Neural cell (in vitro differentiated cells): ENCODE measurements around the gene CLSTN1. TPM values are rescaled to one million over a fixed set of nuclear protein-coding genes. Genes with fewer than 3 reads are reported as not detected.

Experiments used
- H2AFZ ChIP-seq: fragments of 200-600, 300-800 bp; sonication (generic), shearing (Covaris generic); 2 replicates; pipeline ENCODE4 v1.6.0; 2014; ENCODE audit warnings: low read depth, mild to moderate bottlenecking, antibody characterized with exemption, low read length, moderate library complexity
- H3F3A ChIP-seq: fragments of 200-600 bp; shearing (Covaris generic); 2 replicates; pipeline ENCODE4 v1.6.1; 2016; ENCODE audit warnings: mild to moderate bottlenecking, moderate library complexity, mixed read lengths, antibody characterized with exemption, low read length; ENCODE audit not compliant: insufficient read depth, poor library complexity, severe bottlenecking
- H3K27ac ChIP-seq: fragments of 200-600, 300-800 bp; sonication (generic), shearing (Covaris generic); 2 replicates; pipeline ENCODE4 v1.5.1; 2014; ENCODE audit warnings: mild to moderate bottlenecking, low read length, moderate library complexity
- H3K27me3 ChIP-seq: fragments of 300-800, 200-600 bp; sonication (generic), shearing (Covaris generic); 2 replicates; pipeline ENCODE4 v1.6.0; 2014; ENCODE audit warnings: mild to moderate bottlenecking, low read depth, low read length, moderate library complexity; ENCODE audit not compliant: insufficient read depth
- H3K36me3 ChIP-seq: fragments of 300-800, 200-600 bp; sonication (generic), shearing (Covaris generic); 2 replicates; pipeline ENCODE4 v1.5.1; 2014; ENCODE audit warnings: mild to moderate bottlenecking, antibody characterized with exemption, low read length, moderate library complexity; ENCODE audit not compliant: insufficient read depth
- H3K4me2 ChIP-seq: fragments of 300-800, 200-600 bp; sonication (generic), shearing (Covaris generic); 2 replicates; pipeline ENCODE4 v1.6.0; 2014; ENCODE audit warnings: mild to moderate bottlenecking, low read length
- H3K4me3 ChIP-seq: fragments of 300-800, 200-600 bp; sonication (generic), shearing (Covaris generic); 2 replicates; pipeline ENCODE4 v1.5.1; 2014; ENCODE audit warnings: mild to moderate bottlenecking, low read length, moderate library complexity
- H3K79me2 ChIP-seq: fragments of 200-600 bp; shearing (Covaris generic); replicated peaks from 2 replicates; pipeline ENCODE4 v1.6.0; 2014; ENCODE audit warnings: mild to moderate bottlenecking, low read length, moderate library complexity; ENCODE audit not compliant: insufficient read depth
- H3K9ac ChIP-seq: fragments of 300-800, 200-600 bp; sonication (generic), shearing (Covaris generic); 2 replicates; pipeline ENCODE4 v1.6.1; 2016; ENCODE audit warnings: mild to moderate bottlenecking, low read length, mixed read lengths
- H3K9me2 ChIP-seq: fragments of 200-600 bp; shearing (Covaris generic); 2 replicates; pipeline ENCODE4 v1.6.1; 2016; ENCODE audit warnings: mild to moderate bottlenecking, low read length, mixed read lengths; ENCODE audit not compliant: insufficient read depth
- H3K9me3 ChIP-seq: fragments of 200-600, 300-800 bp; sonication (generic), shearing (Covaris generic); 2 replicates; pipeline ENCODE4 v1.6.1; 2016; ENCODE audit warnings: mild to moderate bottlenecking, mixed run types, low read length, moderate library complexity, mixed read lengths
- H4K20me1 ChIP-seq: fragments of 200-600 bp; shearing (Covaris generic); 2 replicates; pipeline ENCODE4 v1.6.1; 2016; ENCODE audit warnings: mild to moderate bottlenecking, mixed run types; ENCODE audit not compliant: insufficient read depth
- EP300 ChIP-seq: fragments of 450-650 bp; conservative IDR thresholded peaks from 2 replicates; pipeline ENCODE4 v1.6.1; 2014; ENCODE audit warnings: antibody characterized with exemption, mild to moderate bottlenecking, moderate library complexity; ENCODE audit not compliant: poor library complexity, severe bottlenecking
- EZH2 ChIP-seq: fragments of 200-600, 300-800 bp; shearing (Covaris generic), sonication (generic); IDR thresholded peaks from 2 replicates; pipeline ENCODE4 v1.6.1; 2014; ENCODE audit warnings: antibody characterized with exemption, low read length, borderline replicate concordance, mild to moderate bottlenecking; ENCODE audit not compliant: insufficient read depth, poor library complexity, severe bottlenecking
- MXI1 ChIP-seq: fragments of 450-650 bp; conservative IDR thresholded peaks from 2 replicates; pipeline ENCODE4 v1.6.1; 2014; ENCODE audit warnings: antibody characterized with exemption, mild to moderate bottlenecking; ENCODE audit not compliant: poor library complexity, severe bottlenecking
- POLR2AphosphoS5 ChIP-seq: IDR thresholded peaks from 2 replicates; pipeline ENCODE4 v1.6.1; 2012
- RAD21 ChIP-seq: fragments of 450-650 bp; conservative IDR thresholded peaks from 2 replicates; pipeline ENCODE4 v1.6.1; 2014; ENCODE audit warnings: antibody characterized with exemption, mild to moderate bottlenecking, moderate library complexity
- SMC3 ChIP-seq: fragments of 450-650 bp; conservative IDR thresholded peaks from 2 replicates; pipeline ENCODE4 v1.6.1; 2014; ENCODE audit warnings: antibody characterized with exemption, mild to moderate bottlenecking, moderate library complexity; ENCODE audit not compliant: poor library complexity
- TAF1 ChIP-seq: IDR thresholded peaks from 2 replicates; pipeline ENCODE4 v1.6.1; 2012; ENCODE audit warnings: low read depth
- polyA plus RNA-seq: library from polyadenylated mRNA; depleted of rRNA; stranded (reverse); fragments of >200 nt; gene quantifications from 2 replicates; pipeline ENCODE4 v1.2.3, GENCODE V29; 2014
- TF ChIP-seq, protein P1 (sequence below): IDR thresholded peaks from 2 replicates; pipeline ENCODE4 v1.6.1; 2012; ENCODE audit warnings: borderline replicate concordance
- TF ChIP-seq, protein P2 (sequence below): fragments of 450-650 bp; IDR thresholded peaks from 2 replicates; pipeline ENCODE4 v1.5.1; 2014; ENCODE audit warnings: antibody characterized with exemption, mild to moderate bottlenecking, moderate library complexity; ENCODE audit not compliant: poor library complexity, severe bottlenecking

Gene CLSTN1
- polyA plus RNA-seq, 1 donor from 2014 or later, result 77.2 TPM

DNA sequence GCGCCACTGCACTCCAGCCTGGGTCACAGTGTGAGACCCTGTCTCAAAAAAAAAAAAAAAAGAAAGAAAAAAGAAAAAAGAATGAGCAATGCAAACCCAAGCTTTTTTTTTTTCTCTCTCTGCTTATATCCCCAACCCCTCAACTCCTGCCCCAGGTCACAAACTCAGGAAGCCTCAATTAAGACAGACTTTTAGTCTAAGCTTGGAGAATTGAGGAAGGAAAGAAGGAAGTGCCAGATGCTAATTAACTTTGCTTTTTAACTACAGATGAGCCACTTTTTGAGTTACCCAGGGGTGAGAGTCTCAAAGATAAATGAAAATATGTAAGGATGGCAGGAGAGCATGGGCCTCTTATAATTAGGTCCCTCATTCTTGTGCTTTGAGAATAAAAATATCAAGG is 139.0 kb downstream of the CLSTN1 start:
- Histone ChIP-seq H3K27me3 (peaks cover 24% of the 10 kb centered on the region), H3K4me2 (no peak overlapping the region), H3K9me3 (no peaks in the 10 kb centered on the region), H4K20me1 (no peaks in the 10 kb centered on the region), H3K36me3 (no peaks in the 10 kb centered on the region), H2AFZ (no peak overlapping the region), H3K9ac (no peak overlapping the region), H3K27ac (no peak overlapping the region), H3K79me2 (no peaks in the 10 kb centered on the region), H3K9me2 (no peaks in the 10 kb centered on the region), H3K4me3 (no peak overlapping the region), H3F3A (no peaks in the 10 kb centered on the region)
- TF ChIP-seq RAD21 (no peak), EZH2 (no peak), POLR2AphosphoS5 (no peak), MXI1 (no peak), SMC3 (no peak), TAF1 (no peak), EP300 (no peak)
- TF ChIP-seq, protein P1, sequence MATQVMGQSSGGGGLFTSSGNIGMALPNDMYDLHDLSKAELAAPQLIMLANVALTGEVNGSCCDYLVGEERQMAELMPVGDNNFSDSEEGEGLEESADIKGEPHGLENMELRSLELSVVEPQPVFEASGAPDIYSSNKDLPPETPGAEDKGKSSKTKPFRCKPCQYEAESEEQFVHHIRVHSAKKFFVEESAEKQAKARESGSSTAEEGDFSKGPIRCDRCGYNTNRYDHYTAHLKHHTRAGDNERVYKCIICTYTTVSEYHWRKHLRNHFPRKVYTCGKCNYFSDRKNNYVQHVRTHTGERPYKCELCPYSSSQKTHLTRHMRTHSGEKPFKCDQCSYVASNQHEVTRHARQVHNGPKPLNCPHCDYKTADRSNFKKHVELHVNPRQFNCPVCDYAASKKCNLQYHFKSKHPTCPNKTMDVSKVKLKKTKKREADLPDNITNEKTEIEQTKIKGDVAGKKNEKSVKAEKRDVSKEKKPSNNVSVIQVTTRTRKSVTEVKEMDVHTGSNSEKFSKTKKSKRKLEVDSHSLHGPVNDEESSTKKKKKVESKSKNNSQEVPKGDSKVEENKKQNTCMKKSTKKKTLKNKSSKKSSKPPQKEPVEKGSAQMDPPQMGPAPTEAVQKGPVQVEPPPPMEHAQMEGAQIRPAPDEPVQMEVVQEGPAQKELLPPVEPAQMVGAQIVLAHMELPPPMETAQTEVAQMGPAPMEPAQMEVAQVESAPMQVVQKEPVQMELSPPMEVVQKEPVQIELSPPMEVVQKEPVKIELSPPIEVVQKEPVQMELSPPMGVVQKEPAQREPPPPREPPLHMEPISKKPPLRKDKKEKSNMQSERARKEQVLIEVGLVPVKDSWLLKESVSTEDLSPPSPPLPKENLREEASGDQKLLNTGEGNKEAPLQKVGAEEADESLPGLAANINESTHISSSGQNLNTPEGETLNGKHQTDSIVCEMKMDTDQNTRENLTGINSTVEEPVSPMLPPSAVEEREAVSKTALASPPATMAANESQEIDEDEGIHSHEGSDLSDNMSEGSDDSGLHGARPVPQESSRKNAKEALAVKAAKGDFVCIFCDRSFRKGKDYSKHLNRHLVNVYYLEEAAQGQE, result no peak
- TF ChIP-seq, protein P2, sequence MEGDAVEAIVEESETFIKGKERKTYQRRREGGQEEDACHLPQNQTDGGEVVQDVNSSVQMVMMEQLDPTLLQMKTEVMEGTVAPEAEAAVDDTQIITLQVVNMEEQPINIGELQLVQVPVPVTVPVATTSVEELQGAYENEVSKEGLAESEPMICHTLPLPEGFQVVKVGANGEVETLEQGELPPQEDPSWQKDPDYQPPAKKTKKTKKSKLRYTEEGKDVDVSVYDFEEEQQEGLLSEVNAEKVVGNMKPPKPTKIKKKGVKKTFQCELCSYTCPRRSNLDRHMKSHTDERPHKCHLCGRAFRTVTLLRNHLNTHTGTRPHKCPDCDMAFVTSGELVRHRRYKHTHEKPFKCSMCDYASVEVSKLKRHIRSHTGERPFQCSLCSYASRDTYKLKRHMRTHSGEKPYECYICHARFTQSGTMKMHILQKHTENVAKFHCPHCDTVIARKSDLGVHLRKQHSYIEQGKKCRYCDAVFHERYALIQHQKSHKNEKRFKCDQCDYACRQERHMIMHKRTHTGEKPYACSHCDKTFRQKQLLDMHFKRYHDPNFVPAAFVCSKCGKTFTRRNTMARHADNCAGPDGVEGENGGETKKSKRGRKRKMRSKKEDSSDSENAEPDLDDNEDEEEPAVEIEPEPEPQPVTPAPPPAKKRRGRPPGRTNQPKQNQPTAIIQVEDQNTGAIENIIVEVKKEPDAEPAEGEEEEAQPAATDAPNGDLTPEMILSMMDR, result no peak

DNA sequence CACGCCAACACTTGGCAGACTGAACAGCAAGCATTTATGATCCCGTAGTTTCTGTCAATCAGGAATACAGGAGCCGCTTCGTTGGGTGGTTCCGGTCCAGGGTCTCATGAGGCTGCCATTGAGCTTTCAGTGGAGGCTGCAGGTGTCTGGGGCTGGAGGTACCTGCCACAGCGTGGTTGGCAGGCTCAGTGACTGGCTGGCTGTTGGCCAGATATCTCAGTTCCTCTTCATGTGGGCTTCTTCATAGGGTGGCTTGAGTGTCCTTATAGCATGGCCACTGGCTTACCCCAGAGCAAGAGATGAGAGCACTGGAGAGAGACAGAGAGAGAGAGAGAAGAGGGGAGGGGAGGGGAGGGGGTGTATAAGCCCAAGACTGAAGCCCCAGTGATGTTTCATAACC is 142.9 kb downstream of the CLSTN1 start:
- TF ChIP-seq EZH2 (no peak), MXI1 (no peak), POLR2AphosphoS5 (no peak), EP300 (no peak), RAD21 (no peak), SMC3 (no peak), TAF1 (no peak)
- TF ChIP-seq, protein P1, result no peak
- TF ChIP-seq, protein P2, result no peak
- Histone ChIP-seq H3F3A (no peaks in the 10 kb centered on the region), H3K4me2 (no peak overlapping the region), H3K36me3 (no peaks in the 10 kb centered on the region), H4K20me1 (no peaks in the 10 kb centered on the region), H3K79me2 (no peaks in the 10 kb centered on the region), H3K9ac (no peak overlapping the region), H3K9me3 (no peaks in the 10 kb centered on the region), H3K9me2 (no peaks in the 10 kb centered on the region), H3K27ac (no peak overlapping the region), H3K4me3 (no peak overlapping the region), H2AFZ (no peak overlapping the region), H3K27me3 (no peaks in the 10 kb centered on the region)
